Measurements from ENCODE around the gene ULK1.
A peak's percentile ranks its signal among the peaks of the same experiment; 100 is the strongest.

The ULK1 gene

DNA sequence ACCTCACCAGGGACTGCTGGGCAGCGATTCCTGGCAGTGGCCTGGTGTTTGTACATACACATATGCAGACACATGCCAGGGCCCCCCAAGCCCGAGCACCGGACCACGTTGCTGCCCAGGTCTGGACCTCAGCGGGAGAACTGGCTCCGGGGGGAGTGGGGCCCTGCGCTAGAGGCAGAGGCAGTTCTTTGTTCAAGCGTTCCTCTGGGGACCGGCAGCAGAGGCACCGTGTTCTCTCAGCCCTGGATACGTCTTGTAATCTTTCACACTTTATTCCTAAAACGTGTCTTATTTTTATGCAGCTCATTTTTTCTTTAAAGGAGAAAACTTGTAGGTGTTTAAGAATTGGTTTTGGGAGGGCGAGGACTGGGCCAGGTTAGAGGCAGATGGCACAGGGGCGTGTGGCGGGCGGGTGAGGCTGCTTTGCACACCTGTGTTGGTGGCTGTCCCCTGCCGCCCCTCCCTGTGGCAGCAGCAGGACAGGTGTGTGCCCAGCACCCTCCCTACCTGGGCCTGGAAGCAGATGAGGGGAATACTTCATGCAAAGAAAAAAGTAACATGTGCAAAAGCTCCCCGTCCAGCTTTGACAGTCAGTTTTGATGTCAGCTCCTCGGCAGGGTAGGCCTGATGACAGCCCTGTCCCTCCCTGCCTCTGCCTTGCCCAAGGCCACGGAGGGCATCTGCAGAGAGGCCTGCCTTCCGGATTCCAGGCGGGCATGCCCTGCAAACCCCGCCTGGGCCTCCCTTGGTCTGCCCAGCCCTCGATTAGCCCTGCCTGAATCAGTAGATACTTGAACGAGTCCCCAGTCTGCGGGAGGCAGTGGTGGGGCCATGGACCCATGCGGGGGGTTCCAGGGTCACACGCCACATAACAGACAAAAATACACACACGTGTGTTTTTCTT lies 27.7 kb downstream of the ULK1 start:
- DNase-seq: no peak

DNA sequence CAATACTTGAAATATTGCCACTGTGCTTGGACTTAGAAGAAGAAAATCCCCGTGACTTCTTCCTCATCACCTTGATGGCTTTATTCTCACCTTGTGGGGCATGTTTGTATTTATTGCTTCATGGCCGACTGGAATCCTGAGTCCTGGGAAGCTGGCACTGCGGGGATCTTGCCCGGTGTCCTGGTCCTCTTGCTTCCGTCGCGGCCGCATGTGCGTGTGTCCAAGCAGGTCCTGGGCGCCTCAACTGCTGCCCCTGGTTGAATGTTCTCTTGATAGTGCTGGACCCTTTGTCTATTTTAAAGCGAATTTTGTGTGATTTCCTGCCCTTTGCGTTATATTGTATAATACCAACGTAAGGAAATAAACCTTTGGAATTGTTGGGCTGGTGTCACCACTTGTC lies 28.4 kb downstream of the ULK1 start:
- DNase-seq: no peak

DNA sequence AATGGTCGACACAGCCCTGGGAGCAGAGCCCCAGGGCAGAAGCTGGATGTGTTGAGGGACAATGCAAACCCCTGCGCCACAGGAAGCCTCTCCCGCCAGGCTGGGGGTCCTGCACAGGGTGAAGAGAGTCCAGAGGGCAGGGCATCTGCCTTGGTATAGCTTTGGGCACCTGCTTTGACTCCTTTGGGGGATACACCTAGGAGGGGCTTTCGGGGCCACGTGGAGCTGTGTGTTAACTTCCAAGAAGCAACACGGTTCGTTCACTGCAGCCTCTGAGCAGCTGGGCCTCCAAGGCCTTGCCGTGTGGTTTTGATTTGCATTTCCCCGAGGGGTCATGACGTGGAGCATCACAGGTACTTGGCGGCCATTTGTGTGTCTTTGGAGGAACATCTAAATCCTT lies 28.8 kb downstream of the ULK1 start:
- no peak for DNase-seq

DNA sequence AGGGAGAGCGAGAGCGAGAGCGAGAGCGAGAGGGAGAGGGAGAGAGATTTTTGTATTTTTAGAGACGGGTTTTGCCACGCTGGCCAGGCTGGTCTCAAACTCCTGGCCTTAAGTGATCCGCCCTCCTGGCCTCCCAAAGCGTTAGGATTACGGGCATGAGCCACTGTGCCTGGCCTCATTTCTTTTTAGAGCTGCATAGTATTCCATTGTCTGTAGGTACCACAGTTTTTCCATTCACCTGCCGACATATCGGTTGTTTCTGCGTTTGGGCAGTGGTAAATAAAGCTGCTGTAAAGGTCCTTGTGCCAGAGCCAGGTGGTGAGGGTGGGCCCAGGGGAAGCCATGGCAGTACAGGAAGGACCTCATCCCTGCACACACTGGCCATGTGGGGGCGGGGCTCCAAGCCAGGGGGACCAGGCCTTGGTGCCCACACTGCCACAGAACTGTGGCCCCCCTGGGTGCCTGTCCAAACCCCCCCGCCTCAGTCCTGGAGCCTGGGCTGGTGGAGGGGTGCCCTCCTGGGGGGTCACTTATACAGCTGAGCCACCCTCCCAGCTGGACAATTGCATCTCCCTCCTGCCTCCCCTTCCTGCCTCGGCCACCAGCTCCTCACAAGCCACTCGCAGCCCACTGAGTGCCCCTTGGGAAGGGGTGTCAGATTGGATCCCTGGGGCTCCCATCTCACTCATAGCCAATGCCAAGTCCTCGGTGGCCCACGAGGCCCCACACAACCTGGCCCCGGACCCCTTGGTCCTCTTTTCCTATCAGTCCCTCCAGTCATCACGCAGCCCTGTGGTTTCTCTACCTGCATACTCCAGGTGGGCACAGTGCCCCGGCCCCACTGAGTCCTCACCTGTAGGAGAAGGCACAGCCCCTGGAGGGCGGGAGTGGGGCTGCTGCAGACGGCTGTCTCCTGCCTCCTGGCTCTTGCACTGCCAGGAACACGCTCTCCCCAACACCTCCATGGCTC lies 33.0 kb downstream of the ULK1 start:
- no peak for DNase-seq

DNA sequence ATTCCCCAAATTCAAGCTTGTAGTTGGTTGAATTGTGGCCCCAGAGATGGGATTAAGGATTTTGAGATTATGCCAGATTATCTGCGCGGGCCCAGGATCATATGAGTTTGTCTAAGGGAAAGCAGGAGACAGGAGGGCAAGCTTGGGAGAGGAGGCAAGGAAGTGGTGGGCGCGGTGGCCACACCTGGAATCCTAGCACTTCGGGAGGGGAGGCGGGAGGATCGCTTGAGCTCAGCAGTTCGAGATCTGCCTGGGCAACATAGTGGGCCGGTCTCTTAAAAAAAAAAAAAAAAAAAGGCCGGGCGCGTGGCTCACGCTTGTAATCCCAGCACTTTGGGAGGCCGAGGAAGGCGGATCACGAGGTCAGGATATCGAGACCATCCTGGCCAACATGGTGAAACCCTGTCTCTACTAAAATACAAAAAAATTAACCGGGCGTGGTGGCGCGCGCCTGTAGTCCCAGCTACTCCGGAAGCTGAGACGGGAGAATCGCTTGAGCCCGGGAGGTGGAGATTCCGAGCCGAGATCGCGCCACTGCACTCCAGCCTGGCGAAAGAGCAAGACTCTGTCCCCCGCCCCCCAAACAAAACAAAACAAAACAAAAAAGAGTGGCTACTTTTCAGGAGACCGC lies 33.8 kb downstream of the ULK1 start:
- no peak for DNase-seq

DNA sequence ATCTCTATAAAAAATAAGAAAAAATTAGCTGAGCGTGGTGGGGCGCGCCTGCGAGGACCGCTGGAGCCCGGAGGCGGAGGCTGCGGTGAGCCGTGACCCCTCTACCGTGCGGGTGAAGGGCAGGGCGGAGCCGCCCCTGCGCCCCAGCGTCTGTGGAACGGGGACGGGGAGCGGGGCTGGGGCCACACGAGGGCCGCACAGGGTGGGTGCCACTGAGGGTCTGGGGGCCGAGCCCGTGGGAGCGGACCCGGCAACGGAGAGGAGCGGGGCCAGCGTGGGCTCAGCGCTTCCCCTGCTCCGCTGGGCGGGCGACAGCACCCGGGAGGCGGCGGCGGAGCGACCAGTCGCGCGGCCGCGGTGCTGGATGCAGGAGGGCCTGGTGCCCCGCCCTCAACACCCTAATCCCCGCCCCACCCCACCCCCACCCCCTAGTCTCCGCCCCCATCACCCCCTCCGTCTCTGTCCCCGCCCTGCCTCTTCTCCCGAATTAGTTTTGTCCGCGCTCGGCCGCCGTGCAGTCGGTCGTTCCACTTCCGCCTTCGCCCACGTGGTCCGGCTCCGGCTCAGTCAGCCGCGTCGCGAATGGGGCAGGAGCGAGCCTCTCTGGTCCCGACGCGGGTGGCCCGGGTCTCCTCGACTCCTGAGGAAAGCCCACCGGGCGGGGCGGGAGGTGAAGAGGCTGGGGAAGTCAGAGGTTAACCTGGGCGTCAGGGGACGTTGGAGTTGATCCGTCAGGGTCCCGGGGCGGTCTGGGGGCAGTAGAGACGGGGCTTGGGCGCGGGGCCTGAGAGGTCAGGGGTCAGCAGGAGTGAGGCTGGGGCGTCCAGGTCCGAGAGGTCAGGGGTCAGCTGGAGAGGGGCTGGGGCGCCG lies 34.5 kb downstream of the ULK1 start, which contains the start of gene PUS1:
Gene PUS1 (plus strand): TSS at position 566 of the 870 bp plus-strand sequence. CDS start 447 bp downstream, outside the sequence.
- DNase-seq: peak; percentile 80

DNA sequence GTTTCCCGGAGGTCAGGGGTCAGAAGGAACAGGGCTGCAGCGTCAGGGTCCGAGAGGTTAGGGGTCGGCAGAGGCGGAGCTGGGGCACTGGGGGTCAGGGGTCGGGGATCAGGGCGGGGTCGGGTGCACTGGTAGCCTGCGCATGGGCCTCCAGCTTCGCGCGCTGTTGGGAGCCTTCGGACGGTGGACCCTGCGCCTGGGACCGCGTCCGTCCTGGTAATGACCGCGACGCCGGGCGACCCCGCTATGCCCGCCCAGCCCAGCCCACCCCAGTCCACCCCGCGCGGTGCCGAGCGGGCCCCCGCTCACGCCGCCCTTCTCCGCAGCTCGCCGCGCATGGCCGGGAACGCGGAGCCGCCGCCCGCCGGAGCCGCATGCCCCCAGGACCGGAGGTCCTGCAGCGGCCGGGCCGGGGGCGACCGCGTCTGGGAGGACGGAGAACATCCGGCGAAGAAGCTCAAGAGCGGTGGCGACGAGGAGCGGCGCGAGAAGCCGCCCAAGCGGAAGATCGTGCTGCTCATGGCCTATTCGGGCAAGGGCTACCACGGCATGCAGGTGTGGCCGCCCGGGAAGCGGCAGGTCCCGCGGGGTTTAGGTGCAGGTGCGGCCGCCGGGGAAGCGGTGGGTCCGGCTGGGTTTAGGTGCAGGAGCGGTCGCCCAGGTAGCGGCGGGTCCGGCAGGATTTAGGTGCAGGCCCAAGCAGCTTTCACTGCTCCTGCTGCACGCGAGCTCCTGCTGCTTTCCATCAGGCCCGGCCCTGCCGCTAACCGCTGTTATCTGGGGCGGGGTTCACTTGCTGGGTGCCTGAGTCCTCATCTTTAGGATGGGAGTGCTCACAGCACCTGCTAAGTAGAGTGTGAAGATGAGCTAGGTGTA lies 35.4 kb downstream of the ULK1 start:
- no peak for DNase-seq

DNA sequence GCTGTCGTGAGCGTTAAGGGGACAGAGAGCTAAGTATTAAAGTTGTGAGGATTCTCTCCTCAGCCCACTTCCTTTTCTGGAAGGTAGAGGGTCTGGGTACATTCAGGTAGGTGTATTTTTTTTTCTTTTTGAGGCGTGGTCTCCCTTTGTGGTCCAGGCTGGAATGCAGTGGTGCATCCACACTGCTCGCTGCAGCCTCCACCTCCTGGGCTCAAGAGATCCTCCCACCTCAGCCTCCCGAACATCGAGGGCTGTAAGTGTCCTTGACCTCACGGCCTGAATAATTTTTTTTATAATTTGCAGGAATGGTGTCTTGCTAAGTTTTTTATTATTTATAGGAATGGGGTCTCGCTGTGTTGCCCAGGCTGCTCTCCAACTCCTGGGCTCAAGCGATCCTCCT lies 36.1 kb downstream of the ULK1 start:
- no peak for DNase-seq

DNA sequence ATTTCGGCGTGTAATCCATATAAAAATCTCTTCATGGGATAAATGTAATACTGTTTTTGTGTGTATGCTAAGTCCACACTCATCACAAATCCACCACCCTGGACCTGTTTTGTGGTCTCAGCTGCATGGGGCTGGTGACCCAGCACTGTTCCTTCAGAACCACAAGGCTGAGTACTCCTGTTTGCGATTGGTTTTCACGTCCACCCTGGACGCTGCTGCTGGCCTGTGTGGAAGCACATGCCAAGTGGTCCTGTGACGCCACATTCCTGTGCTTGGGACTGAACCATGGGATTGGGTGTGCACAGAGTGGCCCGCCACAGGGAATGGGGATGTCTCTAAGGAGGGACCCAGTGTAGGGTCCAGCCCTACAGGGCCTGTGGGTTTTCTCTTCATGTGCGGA lies 39.0 kb downstream of the ULK1 start:
- DNase-seq: no peak

DNA sequence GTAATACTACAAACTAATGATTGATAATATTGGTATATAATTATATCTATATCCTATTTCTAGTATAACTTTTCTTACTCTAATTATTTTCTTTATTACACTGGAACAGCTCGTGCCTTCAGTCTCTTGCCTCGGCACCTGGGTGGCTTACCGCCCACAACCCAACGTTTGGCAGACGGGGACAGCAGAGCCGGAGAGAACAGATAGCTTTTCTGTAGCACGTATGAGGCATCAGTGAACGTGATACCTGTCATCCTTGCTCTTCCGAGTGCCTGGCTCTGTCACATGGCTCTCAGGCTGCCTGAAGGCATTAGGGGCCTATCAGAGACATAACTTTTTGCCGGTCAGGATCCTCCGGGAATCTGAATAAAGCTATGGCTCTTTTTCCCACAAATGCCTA lies 40.1 kb downstream of the ULK1 start:
- no peak for DNase-seq

DNA sequence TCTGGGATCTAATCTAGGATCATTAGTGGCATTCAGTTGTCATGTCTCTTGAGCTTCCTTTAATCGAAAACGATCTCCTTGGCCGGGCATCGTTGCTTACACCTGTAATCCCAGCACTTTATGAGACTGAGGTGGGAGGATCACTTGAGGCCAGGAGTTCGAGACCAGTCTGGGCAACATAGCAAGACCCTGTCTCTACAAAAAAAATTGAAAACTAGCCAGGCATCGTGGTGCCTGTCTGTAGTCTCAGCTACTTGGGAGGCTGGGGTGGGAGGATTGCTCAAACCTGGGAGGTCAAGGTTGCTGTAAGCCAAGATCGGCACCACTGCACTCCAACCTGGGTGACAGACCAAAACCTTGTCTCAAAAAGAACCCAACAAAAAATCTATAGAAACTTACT lies 43.7 kb downstream of the ULK1 start:
- DNase-seq: no peak

DNA sequence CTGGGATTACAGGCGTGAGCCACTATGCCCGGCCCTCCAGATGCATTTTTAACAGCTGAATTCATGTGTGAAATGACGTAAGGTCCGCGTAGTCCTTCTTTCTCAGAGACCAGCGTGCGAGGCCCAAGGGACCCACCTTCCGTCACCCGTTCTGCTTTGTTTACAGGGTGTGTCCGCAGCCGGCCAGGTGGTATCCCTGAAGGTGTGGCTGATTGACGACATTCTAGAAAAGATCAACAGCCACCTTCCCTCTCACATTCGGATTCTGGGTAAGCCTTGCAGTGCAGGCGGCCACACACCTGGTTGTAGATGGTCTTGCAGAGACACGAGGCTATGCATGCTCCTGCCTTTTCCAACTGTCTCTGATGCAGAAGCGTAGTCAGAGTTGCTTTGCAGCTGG lies 44.6 kb downstream of the ULK1 start:
- no peak for DNase-seq

DNA sequence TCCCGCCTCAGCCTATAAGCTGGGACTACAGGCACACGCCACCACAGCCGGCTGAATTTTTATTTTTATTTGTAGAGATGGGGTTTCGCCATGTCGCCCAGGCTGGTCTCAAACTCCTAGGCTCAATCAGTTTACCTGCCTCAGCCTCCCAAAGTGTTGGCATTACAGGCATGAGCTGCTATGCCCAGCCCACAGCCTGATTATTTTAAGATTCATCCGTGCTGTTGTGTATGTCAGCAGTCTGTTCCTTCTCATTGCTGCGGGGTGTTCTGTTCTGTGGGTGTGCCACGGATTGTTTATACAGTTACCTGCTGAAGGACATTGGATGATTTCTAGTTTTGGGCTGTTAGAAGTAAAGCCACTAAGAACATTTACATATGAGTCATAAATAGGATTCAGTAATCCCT lies 45.7 kb downstream of the ULK1 start:
- DNase-seq: no peak

DNA sequence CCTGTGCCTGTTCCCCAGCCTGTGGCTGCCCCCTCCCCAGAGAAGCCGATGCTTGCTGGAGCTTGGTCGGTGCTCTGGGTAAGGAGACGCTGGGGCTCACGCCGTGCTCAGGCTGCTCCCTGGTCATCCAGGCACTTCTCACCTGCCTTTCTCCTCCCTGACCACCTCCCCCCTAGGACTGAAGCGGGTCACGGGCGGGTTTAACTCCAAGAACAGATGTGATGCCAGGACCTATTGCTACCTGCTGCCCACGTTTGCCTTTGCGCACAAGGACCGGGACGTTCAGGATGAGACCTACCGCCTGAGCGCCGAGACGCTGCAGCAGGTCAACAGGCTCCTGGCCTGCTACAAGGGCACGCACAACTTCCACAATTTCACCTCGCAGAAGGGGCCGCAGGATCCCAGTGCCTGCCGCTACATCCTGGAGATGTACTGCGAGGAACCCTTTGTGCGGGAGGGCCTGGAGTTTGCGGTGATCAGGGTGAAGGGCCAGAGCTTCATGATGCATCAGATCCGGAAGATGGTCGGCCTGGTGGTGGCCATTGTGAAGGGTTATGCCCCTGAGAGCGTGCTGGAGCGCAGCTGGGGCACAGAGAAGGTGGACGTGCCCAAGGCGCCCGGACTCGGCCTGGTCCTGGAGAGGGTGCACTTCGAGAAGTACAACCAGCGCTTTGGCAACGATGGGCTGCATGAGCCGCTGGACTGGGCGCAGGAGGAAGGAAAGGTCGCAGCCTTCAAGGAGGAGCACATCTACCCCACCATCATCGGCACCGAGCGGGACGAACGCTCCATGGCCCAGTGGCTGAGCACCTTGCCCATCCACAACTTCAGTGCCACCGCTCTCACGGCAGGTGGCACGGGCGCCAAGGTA lies 46.9 kb downstream of the ULK1 start:
- DNase-seq: no peak

DNA sequence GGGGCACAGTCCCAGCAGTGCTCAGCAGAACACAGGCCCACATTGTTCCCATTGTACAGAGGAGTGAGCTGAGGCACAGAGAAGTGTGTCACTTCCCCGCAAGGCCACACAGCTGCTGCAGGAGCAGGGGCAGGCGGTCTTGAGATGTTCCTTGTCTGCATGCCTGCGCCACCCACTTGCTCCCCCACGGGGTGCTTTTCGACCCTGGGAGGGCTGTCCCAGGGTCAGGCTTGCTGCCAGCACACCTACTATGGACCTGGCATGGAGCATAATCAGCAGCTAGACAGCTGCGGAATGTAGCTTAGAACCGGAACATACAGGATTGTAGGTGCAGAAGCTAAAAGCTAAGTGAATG lies 47.5 kb downstream of the ULK1 start:
- DNase-seq: no peak

DNA sequence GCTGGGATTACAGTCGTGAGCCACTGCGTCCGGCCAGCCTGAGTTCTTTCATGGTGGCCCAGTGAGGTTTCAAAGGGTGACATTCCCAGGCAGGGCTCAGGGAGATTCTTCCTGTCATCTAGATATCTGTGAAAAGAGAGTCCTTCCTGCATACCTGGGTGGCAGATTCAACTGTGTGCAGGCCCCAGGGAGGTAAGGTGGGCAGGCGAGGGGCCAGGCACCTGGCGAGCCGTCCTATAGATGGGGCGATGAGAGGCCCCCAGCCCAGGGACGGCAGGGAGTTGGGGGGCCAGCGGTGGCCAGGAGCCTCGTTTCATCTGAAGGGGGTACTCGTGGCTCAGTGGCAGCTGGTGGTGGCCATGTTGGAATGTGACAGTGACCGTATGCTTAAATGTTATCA lies 48.2 kb downstream of the ULK1 start:
- DNase-seq: no peak

DNA sequence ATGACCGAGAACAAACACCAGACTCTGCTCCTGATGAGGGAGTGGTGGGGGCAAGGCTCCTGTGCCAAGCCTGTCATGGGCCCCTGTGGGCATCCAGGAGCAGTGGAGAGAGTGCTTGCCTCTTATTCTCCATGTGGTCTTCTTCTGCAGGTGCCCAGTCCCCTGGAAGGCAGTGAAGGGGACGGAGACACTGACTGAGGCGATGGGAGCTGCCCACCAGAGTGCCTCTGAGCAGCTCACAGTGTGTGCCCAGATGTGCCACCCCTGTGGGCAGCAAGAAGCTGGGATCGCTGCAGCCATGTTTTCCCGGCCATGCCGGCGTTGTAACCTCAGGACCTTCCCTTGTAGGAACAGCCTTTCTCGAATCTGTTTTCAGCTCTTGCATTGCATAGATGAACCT lies 49.0 kb downstream of the ULK1 start:
- no peak for DNase-seq

DNA sequence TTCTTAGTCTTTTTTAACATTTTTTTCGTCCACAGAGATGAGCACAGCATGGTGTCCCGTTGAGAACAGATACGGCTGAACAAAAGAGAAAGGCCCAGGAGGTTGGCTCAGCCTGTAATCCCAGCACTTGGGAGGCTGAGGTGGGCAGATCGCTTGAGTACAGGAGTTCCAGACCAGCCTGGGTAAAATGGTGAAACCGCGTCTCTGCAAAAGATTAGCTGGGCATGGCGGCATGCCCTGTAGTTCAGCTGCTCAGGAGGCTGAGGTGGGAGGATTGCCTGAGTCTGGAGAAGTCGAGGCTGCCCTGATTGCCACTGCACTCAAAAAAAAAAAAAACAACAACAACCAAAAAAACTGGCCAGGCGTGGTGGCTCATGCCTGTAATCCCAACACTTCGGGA lies 49.5 kb downstream of the ULK1 start:
- DNase-seq: no peak

DNA sequence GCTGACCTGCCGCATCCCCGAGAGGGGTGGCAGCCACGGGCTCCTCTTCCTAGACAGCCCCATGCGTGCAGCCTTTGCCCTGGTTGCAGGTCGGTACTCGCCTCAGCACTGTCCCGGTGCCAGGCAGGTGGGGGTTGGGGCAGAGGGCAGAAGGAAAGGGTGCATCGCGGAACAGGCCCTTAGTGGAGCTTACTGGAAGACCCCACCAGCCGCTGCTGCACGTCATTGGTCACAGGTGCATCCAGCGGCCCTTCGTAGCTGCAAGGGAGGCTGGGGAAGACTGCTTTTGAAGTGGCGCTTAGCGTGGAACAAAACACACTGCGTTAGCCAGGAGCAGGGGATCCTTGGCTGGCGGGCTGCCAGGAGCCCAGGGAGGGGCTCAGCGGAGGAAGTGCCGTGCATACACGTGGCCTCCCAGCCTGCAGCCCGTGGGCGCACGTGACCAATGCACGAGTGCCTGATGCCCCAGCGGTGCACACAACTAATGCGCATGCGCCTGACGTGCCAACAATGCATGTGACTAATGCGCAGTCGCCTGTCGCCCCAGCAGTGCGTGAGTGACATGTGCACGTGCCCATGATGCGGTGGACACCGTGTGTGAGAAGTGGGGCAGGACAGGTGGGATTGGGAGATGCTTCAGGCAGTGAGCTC lies 50.3 kb downstream of the ULK1 start:
- no peak for DNase-seq

DNA sequence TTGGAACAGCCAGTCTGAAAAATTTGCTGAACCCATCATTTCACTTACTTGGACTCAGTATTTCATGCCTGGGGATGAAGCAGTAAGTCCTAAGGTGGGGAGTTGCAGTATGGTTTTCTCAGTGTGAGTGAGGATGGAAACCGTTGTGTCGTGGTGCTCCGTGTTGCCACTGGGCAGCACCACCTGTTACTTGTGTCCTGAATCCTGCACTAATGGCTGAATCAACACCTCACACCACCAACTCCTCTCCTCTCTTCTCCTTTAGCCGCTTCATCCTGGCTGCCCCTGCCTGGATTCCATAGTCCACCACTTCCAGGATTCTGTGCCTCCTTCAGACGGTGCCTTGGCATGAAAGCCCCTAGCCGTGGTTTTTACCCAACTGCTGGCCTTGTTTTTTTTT lies 52.3 kb downstream of the ULK1 start:
- DNase-seq: no peak

All from T1000 (cell line).